CD4-positive, CD25-positive, alpha-beta regulatory T cell (primary cell): ENCODE data around the gene RP9. TPM values are rescaled to one million over a fixed set of nuclear protein-coding genes. Genes with fewer than 3 reads are reported as not detected.

ENCODE experiments used
- ATAC-seq, 2 donors: fragments of 150-1000 bp; cut with Tn5 transposase; one replicate each; pipeline ENCODE4 v1.10.0; 2021; ENCODE audit warnings: low read depth in 2 of 2, moderate number of reproducible peaks in 2 of 2, moderate library complexity in 1 of 2
- DNase-seq, 3 donors: peaks; one replicate each; pipeline versions ENCODE4 v3.0.0 to v3.0.0-alpha.2; 2012 to 2022; ENCODE audit warnings: mixed read lengths in 1 of 3
- H3K27ac ChIP-seq: one replicate; pipeline ENCODE4 v1.7.0; 2013; ENCODE audit warnings: mild to moderate bottlenecking, low read length; ENCODE audit not compliant: insufficient read depth, poor library complexity, severe bottlenecking
- H3K27me3 ChIP-seq: one replicate; pipeline ENCODE4 v1.7.0; 2013; ENCODE audit warnings: low read length; ENCODE audit not compliant: control insufficient read depth, insufficient read depth
- H3K36me3 ChIP-seq: one replicate; pipeline ENCODE4 v1.7.0; 2013; ENCODE audit warnings: mild to moderate bottlenecking, low read length, moderate library complexity; ENCODE audit not compliant: control insufficient read depth, insufficient read depth
- H3K4me1 ChIP-seq: 2 replicates; pipeline ENCODE4 v1.7.0; 2013; ENCODE audit warnings: mild to moderate bottlenecking, low read length; ENCODE audit not compliant: insufficient read depth, control insufficient read depth, poor library complexity, severe bottlenecking
- H3K4me3 ChIP-seq: one replicate; pipeline ENCODE4 v1.7.0; 2013; ENCODE audit warnings: low read depth, mild to moderate bottlenecking, low read length, moderate library complexity
- H3K9me3 ChIP-seq, 2 experiments: 1 replicate in 1 of 2; 2 replicates in 1 of 2; pipeline ENCODE4 v1.7.0; 2013; ENCODE audit warnings: low read length in 2 of 2, mild to moderate bottlenecking in 1 of 2, moderate library complexity in 1 of 2; ENCODE audit not compliant: control insufficient read depth in 2 of 2
- H3K27ac Mint-ChIP-seq, 3 donors: one replicate each; pipeline ENCODE4 v1.8.0; 2020 to 2022; ENCODE audit warnings: mild to moderate bottlenecking in 3 of 3, mixed read lengths in 3 of 3, moderate library complexity in 2 of 3
- H3K27me3 Mint-ChIP-seq: one replicate; pipeline ENCODE4 v1.8.0; 2022; ENCODE audit warnings: mild to moderate bottlenecking, mixed read lengths
- H3K36me3 Mint-ChIP-seq: one replicate; pipeline ENCODE4 v1.8.0; 2020; ENCODE audit warnings: mixed read lengths
- H3K4me1 Mint-ChIP-seq, 4 donors: one replicate each; pipeline ENCODE4 v1.8.0; 2020 to 2022; ENCODE audit warnings: mixed read lengths in 4 of 4, mild to moderate bottlenecking in 1 of 4
- H3K4me3 Mint-ChIP-seq, 4 donors: one replicate each; pipeline ENCODE4 v1.8.0; 2020 to 2022; ENCODE audit warnings: mild to moderate bottlenecking in 4 of 4, mixed read lengths in 4 of 4, moderate library complexity in 3 of 4
- H3K9me3 Mint-ChIP-seq, 7 donors: one replicate each; pipeline ENCODE4 v1.8.0; 2020 to 2022; ENCODE audit warnings: mixed read lengths in 7 of 7, mild to moderate bottlenecking in 3 of 7, moderate library complexity in 2 of 7
- polyA plus RNA-seq, 4 donors: library from polyadenylated mRNA; unstranded; fragments of 300-500 nt; fragmentation: Illumina TruSeq; gene quantifications; one replicate each; pipeline ENCODE4 v1.2.3, GENCODE V29; 2021
- total RNA-seq: library from RNA; stranded (reverse); gene quantifications from one replicate; pipeline ENCODE4 v1.2.3, GENCODE V29; 2022

The RP9 gene
- total and polyA plus RNA-seq, 5 donors from 2014 or later: 14.3 to 26.2 (median 20.7) TPM

DNA sequence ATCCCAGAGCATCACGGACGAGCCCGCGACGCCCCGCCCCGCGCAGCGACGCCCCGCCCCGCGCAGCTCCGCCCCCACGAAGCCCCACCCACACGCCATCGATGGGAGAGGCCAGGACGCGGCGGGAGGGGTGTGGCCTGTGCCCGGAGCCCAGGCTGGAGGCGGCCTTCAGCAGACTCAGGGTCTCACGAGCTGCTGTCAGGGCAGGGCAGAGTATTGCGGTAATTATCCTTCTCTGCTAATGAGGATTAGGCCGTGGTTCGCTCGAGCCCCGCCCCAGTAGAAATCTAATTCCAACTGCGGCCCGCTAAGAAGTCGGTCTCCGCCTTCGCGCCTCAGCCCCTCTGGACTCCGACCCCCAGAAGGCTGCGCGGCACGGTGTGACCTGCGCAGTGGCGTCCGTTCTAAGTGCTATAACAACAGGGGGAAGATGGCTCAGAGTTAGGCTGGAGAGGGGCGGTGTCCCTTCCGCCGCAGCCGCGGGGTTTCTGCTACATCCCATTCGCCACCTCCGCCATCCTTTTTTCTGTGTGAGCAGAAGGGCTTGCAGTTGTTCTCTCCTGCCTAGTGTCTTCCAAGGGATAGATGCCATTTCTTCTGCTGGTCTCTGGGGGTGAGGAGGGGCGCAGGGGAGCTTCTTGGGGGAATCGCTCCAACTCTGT, 46.3 kb downstream of the RP9 start:
- Histone ChIP-seq H3K27ac (peak overlapping the region; percentile 87), H3K4me3 (peak overlapping the region; percentile 82), H3K9me3 (peaks cover 6 to 11% of the 10 kb centered on the region in 2 experiments), H3K36me3 (no peaks in the 10 kb centered on the region), H3K27me3 (peaks cover 7% of the 10 kb centered on the region), H3K4me1 (peaks cover 44% of the 10 kb centered on the region)
- Mint-ChIP-seq H3K27ac (peak overlapping the region; percentile 94 to 97 (median 97)), H3K4me3 (peak overlapping the region; percentile 91 to 98 (median 97)), H3K4me1 (peaks cover 23 to 52% (median 35%) of the 10 kb centered on the region in 4 donors), H3K9me3 (peaks cover 0 to 11% (median 3%) of the 10 kb centered on the region in 7 donors), H3K36me3 (peaks cover 12% of the 10 kb centered on the region), H3K27me3 (peaks cover 13% of the 10 kb centered on the region)
- peak; percentile 91 to 93 for ATAC-seq
- peak; percentile 88 to 97 (median 94) for DNase-seq

DNA sequence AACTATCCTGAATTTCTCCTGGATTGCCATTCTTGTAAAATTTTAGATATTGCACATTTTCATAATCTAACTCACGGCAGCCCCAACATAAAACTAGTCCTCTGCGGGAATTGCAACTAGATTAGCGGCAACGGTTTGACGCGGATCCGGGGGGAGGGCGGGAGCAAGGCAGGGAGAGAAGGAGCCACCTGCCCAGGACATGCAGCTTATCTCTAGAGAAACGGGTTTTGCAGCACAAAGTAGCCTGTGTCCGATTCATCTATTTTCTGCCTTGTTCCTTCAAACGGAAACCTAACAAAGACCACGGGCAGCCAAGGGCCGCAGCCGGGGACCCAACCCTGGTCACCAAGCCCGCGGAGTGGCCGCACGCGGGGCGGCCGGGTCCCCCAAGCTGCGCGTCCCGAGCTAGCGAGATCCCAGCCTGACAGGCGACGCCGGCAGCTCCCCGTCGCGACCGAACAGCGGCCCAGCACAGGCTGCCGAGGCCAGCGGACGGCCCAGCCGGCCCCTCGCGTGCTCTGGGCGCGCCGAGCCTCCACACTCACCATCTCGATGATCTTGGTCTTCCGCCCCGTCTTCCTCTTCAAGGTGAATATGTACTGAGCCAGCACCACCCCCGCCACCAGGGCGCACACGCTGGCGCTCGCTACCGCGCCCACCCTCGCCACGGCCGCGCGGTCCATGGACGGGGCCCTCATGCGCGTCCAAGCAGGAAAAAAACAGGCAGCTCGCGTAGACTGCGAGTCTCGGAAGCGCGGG, 47.0 kb downstream of the RP9 start, which contains the start of gene NT5C3A:
Gene NT5C3A, minus strand, starts transcription at position 754 of the 759 bp plus-strand sequence. Its CDS starts 71 bp downstream, at position 683.
- peak within 1 kb of the TSS; percentile 87 for H3K27ac ChIP-seq
- peaks cover 7% of the 10 kb centered on the region for H3K27me3 ChIP-seq
- peaks cover 13% of the 10 kb centered on the region for H3K27me3 Mint-ChIP-seq
- H3K4me1 Mint-ChIP-seq: peaks cover 27 to 59% (median 40%) of the 10 kb centered on the region in 4 donors
- H3K4me3 Mint-ChIP-seq: peak within 1 kb of the TSS; percentile 91 to 98 (median 97)
- H3K9me3 ChIP-seq: peaks cover 6 to 11% of the 10 kb centered on the region in 2 experiments
- peak within 1 kb of the TSS; percentile 94 to 97 (median 97) for H3K27ac Mint-ChIP-seq
- peaks cover 12% of the 10 kb centered on the region for H3K36me3 Mint-ChIP-seq
- peak; percentile 49 to 50 for ATAC-seq
- H3K4me3 ChIP-seq: peak within 1 kb of the TSS; percentile 82
- peaks cover 47% of the 10 kb centered on the region for H3K4me1 ChIP-seq
- no peaks in the 10 kb centered on the region for H3K36me3 ChIP-seq
- peak in 2 of 3 donors; percentile 25 to 45 for DNase-seq
- peaks cover 0 to 11% (median 3%) of the 10 kb centered on the region in 7 donors for H3K9me3 Mint-ChIP-seq

- peak overlapping the region; percentile 82 for H3K4me3 ChIP-seq
- Mint-ChIP-seq H3K27me3 (peaks cover 9% of the 10 kb centered on the region), H3K4me1 (peaks cover 27 to 67% (median 40%) of the 10 kb centered on the region in 4 donors), H3K4me3 (peak overlapping the region; percentile 91 to 98 (median 94)), H3K9me3 (peaks cover 0 to 7% (median 3%) of the 10 kb centered on the region in 7 donors), H3K27ac (peak overlapping the region; percentile 78 to 97 (median 92)), H3K36me3 (peaks cover 11% of the 10 kb centered on the region)
- peaks cover 4% of the 10 kb centered on the region for H3K27me3 ChIP-seq
- H3K9me3 ChIP-seq: peaks cover 6 to 7% of the 10 kb centered on the region in 2 experiments
- H3K4me1 ChIP-seq: peaks cover 47% of the 10 kb centered on the region
- no peaks in the 10 kb centered on the region for H3K36me3 ChIP-seq
- ATAC-seq (no peak), DNase-seq (no peak)
- H3K27ac ChIP-seq: no peak overlapping the region
These were observed 47.8 kb downstream of the RP9 start for GRCh38 chr7:33061282-33061937.

DNA sequence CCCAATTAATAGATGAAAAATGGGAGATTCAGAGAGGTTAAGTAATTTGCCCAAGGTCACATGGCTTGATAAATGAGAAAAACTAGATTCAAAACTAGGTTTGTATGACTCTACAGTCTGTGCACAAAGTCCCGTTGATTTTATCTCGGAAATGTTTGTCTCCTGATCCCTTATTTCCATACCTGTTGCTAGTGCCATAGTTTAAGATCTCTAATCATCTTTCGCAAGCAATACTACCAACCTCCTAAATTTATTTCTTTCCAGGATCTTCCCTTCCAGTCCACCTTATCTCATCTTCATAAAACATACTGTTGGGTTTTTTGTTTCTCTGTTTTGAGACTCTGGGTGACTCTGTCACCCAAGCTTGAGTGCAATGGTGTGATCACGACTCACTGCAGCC, 49.6 kb downstream of the RP9 start:
- DNase-seq: no peak
- no peak for ATAC-seq
- Mint-ChIP-seq H3K4me1 (peaks cover 37 to 83% (median 53%) of the 10 kb centered on the region in 4 donors), H3K36me3 (peaks cover 4% of the 10 kb centered on the region), H3K27me3 (no peaks in the 10 kb centered on the region), H3K9me3 (peaks cover 0 to 3% (median 0%) of the 10 kb centered on the region in 7 donors), H3K4me3 (peak overlapping the region in 2 of 4 donors; percentile 51 to 91), H3K27ac (peak overlapping the region in 2 of 3 donors; percentile 39 to 97)
- H3K27ac ChIP-seq: no peak overlapping the region
- H3K36me3 ChIP-seq: no peaks in the 10 kb centered on the region
- no peaks in the 10 kb centered on the region for H3K9me3 ChIP-seq
- H3K4me3 ChIP-seq: peak overlapping the region; percentile 37
- no peaks in the 10 kb centered on the region for H3K27me3 ChIP-seq
- peaks cover 56% of the 10 kb centered on the region for H3K4me1 ChIP-seq

DNA sequence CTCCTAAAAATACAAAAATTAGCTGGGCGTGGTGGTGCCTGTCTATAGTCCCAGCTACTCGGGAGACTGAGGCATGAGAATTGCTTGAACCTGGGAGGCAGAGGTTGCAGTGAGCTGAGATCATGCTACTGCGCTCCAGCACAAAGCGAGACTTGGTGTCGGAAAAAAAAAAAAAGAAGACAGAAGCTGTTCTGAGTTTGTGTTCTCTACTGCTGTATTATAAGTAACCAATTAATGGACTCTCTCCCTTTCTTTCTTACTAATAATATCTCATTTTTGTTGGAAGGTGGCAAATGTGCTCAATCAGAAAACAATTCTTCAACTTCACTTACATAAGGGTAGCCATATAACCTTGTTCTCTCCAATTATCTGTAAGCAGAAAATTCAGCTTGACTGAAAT, 54.0 kb downstream of the RP9 start:
- Histone ChIP-seq H3K36me3 (no peaks in the 10 kb centered on the region), H3K4me1 (peaks cover 54% of the 10 kb centered on the region), H3K4me3 (no peak overlapping the region), H3K9me3 (no peaks in the 10 kb centered on the region), H3K27ac (peak overlapping the region; percentile 69), H3K27me3 (no peaks in the 10 kb centered on the region)
- Mint-ChIP-seq H3K9me3 (no peaks in the 10 kb centered on the region), H3K27me3 (no peaks in the 10 kb centered on the region), H3K4me1 (peaks cover 44 to 88% (median 66%) of the 10 kb centered on the region in 4 donors), H3K36me3 (peaks cover 4% of the 10 kb centered on the region), H3K27ac (peak overlapping the region; percentile 83 to 90 (median 90)), H3K4me3 (peak overlapping the region in 1 of 4 donors; percentile 4)
- DNase-seq: no peak
- ATAC-seq: no peak

GRCh38 chr7:33054261-33054964, 54.8 kb downstream of the RP9 start:
- H3K27me3 Mint-ChIP-seq: no peaks in the 10 kb centered on the region
- peak overlapping the region; percentile 69 for H3K27ac ChIP-seq
- H3K27ac Mint-ChIP-seq: peak overlapping the region; percentile 83 to 90 (median 90)
- no peaks in the 10 kb centered on the region for H3K9me3 ChIP-seq
- H3K4me3 Mint-ChIP-seq: peak overlapping the region in 2 of 4 donors; percentile 16 to 66
- H3K4me1 Mint-ChIP-seq: peaks cover 42 to 86% (median 64%) of the 10 kb centered on the region in 4 donors
- ATAC-seq: peak; percentile 76 to 80
- peaks cover 50% of the 10 kb centered on the region for H3K4me1 ChIP-seq
- H3K27me3 ChIP-seq: no peaks in the 10 kb centered on the region
- no peaks in the 10 kb centered on the region for H3K9me3 Mint-ChIP-seq
- peak overlapping the region; percentile 47 for H3K4me3 ChIP-seq
- peaks cover 4% of the 10 kb centered on the region for H3K36me3 Mint-ChIP-seq
- DNase-seq: peak in 2 of 3 donors; percentile 29 to 56
- no peaks in the 10 kb centered on the region for H3K36me3 ChIP-seq

- Mint-ChIP-seq H3K9me3 (no peaks in the 10 kb centered on the region), H3K4me1 (peaks cover 39 to 85% (median 61%) of the 10 kb centered on the region in 4 donors), H3K27me3 (no peaks in the 10 kb centered on the region), H3K36me3 (peaks cover 3% of the 10 kb centered on the region), H3K4me3 (peak overlapping the region in 1 of 4 donors; percentile 35), H3K27ac (peak overlapping the region; percentile 83 to 90 (median 90))
- Histone ChIP-seq H3K9me3 (no peaks in the 10 kb centered on the region), H3K27me3 (no peaks in the 10 kb centered on the region), H3K4me3 (no peak overlapping the region), H3K27ac (peak overlapping the region; percentile 69), H3K4me1 (peaks cover 43% of the 10 kb centered on the region), H3K36me3 (no peaks in the 10 kb centered on the region)
- DNase-seq (no peak), ATAC-seq (no peak)
These were observed 55.5 kb downstream of the RP9 start for GRCh38 chr7:33053721-33054120.
